Measurements from ENCODE around the gene PDLIM4. TPM values are rescaled to one million over a fixed set of nuclear protein-coding genes. Genes with fewer than 3 reads are reported as not detected.

Gene PDLIM4
- total and polyA plus RNA-seq, 2 experiments from 2014 or later, result 84.4 to 156 TPM

DNA sequence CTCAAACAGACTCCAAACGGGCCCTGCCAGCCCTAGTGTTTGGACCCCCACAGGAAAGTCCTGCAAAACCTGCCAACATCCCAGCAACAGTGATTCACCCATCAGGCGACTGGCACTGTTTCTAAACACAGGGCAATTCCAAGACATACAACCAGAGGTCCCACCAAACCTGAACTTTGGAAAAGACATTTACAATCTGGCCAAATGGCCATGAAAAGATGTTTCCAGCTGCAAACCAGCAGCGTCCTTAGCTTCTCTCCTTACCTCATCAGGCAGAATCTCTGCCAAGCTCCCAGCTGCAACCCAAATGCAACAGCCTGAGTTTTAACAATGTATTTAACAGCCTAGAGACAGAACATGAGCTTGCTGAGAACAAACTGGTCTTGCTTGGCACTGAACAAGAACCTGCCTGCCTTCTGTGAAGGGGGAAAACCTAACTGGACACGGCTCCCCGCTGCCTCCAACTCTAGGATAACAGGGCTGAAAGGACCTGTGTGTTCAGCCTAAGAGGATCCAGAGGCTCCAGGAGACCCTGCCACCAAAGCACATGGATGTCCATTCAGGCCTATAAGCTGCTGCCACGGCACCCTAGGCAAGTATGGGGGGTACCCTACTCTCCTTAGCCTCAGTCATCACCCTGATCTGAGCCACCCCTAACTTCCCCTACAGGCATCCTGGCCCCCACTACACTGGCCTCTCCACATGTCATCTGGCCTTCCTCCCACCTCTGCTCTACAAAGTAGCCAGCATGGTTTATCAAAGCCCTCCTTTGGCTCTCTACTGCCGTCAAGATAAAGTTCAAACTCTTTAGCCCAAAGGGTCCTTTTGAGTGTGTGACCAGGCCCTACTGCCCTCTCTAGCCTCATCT is 35.5 kb upstream of the PDLIM4 start:
- 0 out of 2 replicates have a peak overlapping the region, but pooled peaks have one; percentile 17 for H3K4me3 ChIP-seq
- WGBS, 2 experiments (ENCODE audit: low coverage in 1 of 2, low lambda C conversion rate in 2 of 2, missing lambda C conversion rate in 2 of 2), result 27% methylated on average over 7 of the region's 7 CpGs
- TF ChIP-seq EZH2phosphoT487 (IDR thresholded peaks at IDR 0.05; ENCODE audit: insufficient read depth, low read depth) (no peak), EZH2 (IDR thresholded peaks at IDR 0.05; ENCODE audit: insufficient read depth, poor library complexity, severe bottlenecking) (no peak)
- H2AFZ ChIP-seq, result no peak overlapping the region
- in situ Hi-C loops (cut with MboI), result no loop called here
- H3K4me1 ChIP-seq (ENCODE audit: insufficient read depth), result peaks cover 67% of the 10 kb centered on the region
- no peaks in the 10 kb centered on the region for H3K9me3 ChIP-seq (ENCODE audit: low read depth)
- H3K27me3 ChIP-seq (replicated peaks; ENCODE audit: insufficient read depth), result no peaks in the 10 kb centered on the region
- peak overlapping the region; percentile 69 for H3K9ac ChIP-seq
- DNase-seq, result peak; percentile 82
- peaks cover 54% of the 10 kb centered on the region for H3F3A ChIP-seq (ENCODE audit: insufficient read depth)
- H4K20me1 ChIP-seq (ENCODE audit: insufficient read depth), result no peaks in the 10 kb centered on the region; the same call in 1 of the 2 replicates
- H3K4me2 ChIP-seq (ENCODE audit: unreplicated experiment), result peak overlapping the region; percentile 55
- peaks cover 88% of the 10 kb centered on the region for H3K79me2 ChIP-seq (ENCODE audit: insufficient read depth)
- no peaks in the 10 kb centered on the region for H3K9me2 ChIP-seq (ENCODE audit: insufficient read depth)
- H3K27ac ChIP-seq, result peak overlapping the region; percentile 76
- peaks cover 2% of the 10 kb centered on the region; the same call in 1 of the 2 replicates for H3K36me3 ChIP-seq (ENCODE audit: low read depth)

DNA sequence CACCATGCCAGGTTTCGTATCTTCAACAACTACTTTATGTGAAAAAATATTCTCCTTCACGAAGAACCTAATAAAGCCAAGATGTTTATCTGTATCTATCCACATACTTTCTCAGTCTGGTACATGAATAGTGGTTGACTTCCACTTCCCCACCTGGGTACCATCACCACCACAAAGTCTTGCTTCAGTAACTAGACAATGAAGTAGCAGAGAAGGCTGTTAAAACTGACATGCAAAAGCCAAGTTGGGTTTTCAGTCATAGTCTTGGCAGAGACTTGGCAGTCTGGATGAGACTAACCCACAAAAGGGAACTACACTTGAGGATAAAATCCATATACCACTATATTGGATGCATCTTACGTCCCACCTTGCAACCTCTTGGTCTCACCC is 34.9 kb upstream of the PDLIM4 start:
- Histone ChIP-seq H4K20me1 (ENCODE audit: insufficient read depth) (no peaks in the 10 kb centered on the region; the same call in 1 of the 2 replicates), H3K27ac (peak overlapping the region; percentile 76), H3K4me3 (0 out of 2 replicates have a peak overlapping the region, but pooled peaks have one; percentile 17), H3K4me2 (ENCODE audit: unreplicated experiment) (peak overlapping the region; percentile 55), H3F3A (ENCODE audit: insufficient read depth) (peaks cover 54% of the 10 kb centered on the region), H3K4me1 (ENCODE audit: insufficient read depth) (peaks cover 67% of the 10 kb centered on the region), H2AFZ (no peak overlapping the region), H3K9me2 (ENCODE audit: insufficient read depth) (no peaks in the 10 kb centered on the region), H3K36me3 (ENCODE audit: low read depth) (no peaks in the 10 kb centered on the region), H3K27me3 (replicated peaks; ENCODE audit: insufficient read depth) (no peaks in the 10 kb centered on the region), H3K9me3 (ENCODE audit: low read depth) (no peaks in the 10 kb centered on the region), H3K79me2 (ENCODE audit: insufficient read depth) (peaks cover 83% of the 10 kb centered on the region), H3K9ac (peak overlapping the region; percentile 69)
- no peak for DNase-seq
- in situ Hi-C loops (cut with MboI), result no loop called here
- TF ChIP-seq EZH2phosphoT487 (IDR thresholded peaks at IDR 0.05; ENCODE audit: insufficient read depth, low read depth), result no peak
- no peak for TF ChIP-seq EZH2 (IDR thresholded peaks at IDR 0.05; ENCODE audit: insufficient read depth, poor library complexity, severe bottlenecking)
- WGBS, 2 experiments (ENCODE audit: low coverage in 1 of 2, low lambda C conversion rate in 2 of 2, missing lambda C conversion rate in 2 of 2), result 96 to 98% methylated on average over 3 of the region's 3 CpGs

DNA sequence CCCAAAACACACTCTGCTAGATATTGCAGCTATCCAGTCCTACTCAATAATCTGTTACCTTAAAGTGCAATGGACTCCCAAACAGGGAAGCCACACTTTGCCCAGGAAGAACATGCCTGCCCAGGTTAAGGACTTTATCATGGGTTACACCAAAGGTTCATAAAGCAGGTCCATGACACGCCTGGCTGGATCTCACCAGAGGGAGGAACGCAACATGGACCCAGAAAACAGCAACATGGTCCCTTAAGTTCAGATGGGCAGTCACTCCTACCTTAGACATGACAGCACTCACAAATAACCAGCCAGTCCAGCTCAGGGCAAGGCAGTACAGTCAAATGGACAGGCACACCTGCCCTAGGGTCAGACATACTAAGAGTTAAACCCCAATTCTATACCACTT is 33.6 kb upstream of the PDLIM4 start:
- Histone ChIP-seq H3K9me3 (ENCODE audit: low read depth) (no peaks in the 10 kb centered on the region), H4K20me1 (ENCODE audit: insufficient read depth) (no peaks in the 10 kb centered on the region; the same call in 1 of the 2 replicates), H3K9ac (peak overlapping the region; percentile 94; the same call in 1 of the 2 replicates), H3K79me2 (ENCODE audit: insufficient read depth) (peaks cover 71% of the 10 kb centered on the region), H3K4me1 (ENCODE audit: insufficient read depth) (peaks cover 67% of the 10 kb centered on the region), H3K27me3 (replicated peaks; ENCODE audit: insufficient read depth) (no peaks in the 10 kb centered on the region), H3K4me2 (ENCODE audit: unreplicated experiment) (no peak overlapping the region), H3K36me3 (ENCODE audit: low read depth) (no peaks in the 10 kb centered on the region), H3F3A (ENCODE audit: insufficient read depth) (peaks cover 54% of the 10 kb centered on the region), H3K9me2 (ENCODE audit: insufficient read depth) (no peaks in the 10 kb centered on the region), H2AFZ (no peak overlapping the region), H3K4me3 (0 out of 2 replicates have a peak overlapping the region, but pooled peaks have one; percentile 81), H3K27ac (peak overlapping the region; percentile 99)
- in situ Hi-C loops (cut with MboI), result no loop called here
- DNase-seq, result no peak
- TF ChIP-seq EZH2 (IDR thresholded peaks at IDR 0.05; ENCODE audit: insufficient read depth, poor library complexity, severe bottlenecking), result no peak
- no peak for TF ChIP-seq EZH2phosphoT487 (IDR thresholded peaks at IDR 0.05; ENCODE audit: insufficient read depth, low read depth)
- 85 to 91% methylated on average over 2 of the region's 2 CpGs for WGBS, 2 experiments (ENCODE audit: low coverage in 1 of 2, low lambda C conversion rate in 2 of 2, missing lambda C conversion rate in 2 of 2)

GRCh38 chr5:132224716-132225115 is 32.8 kb upstream of the PDLIM4 start:
- 12 to 31% methylated on average over 1 of the region's 1 CpG for WGBS, 2 experiments (ENCODE audit: low coverage in 1 of 2, low lambda C conversion rate in 2 of 2, missing lambda C conversion rate in 2 of 2)
- H3K36me3 ChIP-seq (ENCODE audit: low read depth), result no peaks in the 10 kb centered on the region
- no peaks in the 10 kb centered on the region for H3K27me3 ChIP-seq (replicated peaks; ENCODE audit: insufficient read depth)
- H2AFZ ChIP-seq, result no peak overlapping the region
- peaks cover 54% of the 10 kb centered on the region for H3F3A ChIP-seq (ENCODE audit: insufficient read depth)
- peak overlapping the region; percentile 99 for H3K27ac ChIP-seq
- peak; percentile 69 for DNase-seq
- peaks cover 63% of the 10 kb centered on the region for H3K79me2 ChIP-seq (ENCODE audit: insufficient read depth)
- TF ChIP-seq EZH2 (IDR thresholded peaks at IDR 0.05; ENCODE audit: insufficient read depth, poor library complexity, severe bottlenecking) (no peak), EZH2phosphoT487 (IDR thresholded peaks at IDR 0.05; ENCODE audit: insufficient read depth, low read depth) (no peak)
- peaks cover 67% of the 10 kb centered on the region for H3K4me1 ChIP-seq (ENCODE audit: insufficient read depth)
- H3K9me3 ChIP-seq (ENCODE audit: low read depth), result no peaks in the 10 kb centered on the region
- H3K9me2 ChIP-seq (ENCODE audit: insufficient read depth), result no peaks in the 10 kb centered on the region
- H3K4me3 ChIP-seq, result peak overlapping the region; percentile 81
- no peaks in the 10 kb centered on the region; the same call in 1 of the 2 replicates for H4K20me1 ChIP-seq (ENCODE audit: insufficient read depth)
- H3K9ac ChIP-seq, result peak overlapping the region; percentile 94
- peak overlapping the region; percentile 83 for H3K4me2 ChIP-seq (ENCODE audit: unreplicated experiment)
- in situ Hi-C loops (cut with MboI), result no loop called here

Data from GM23248 (cell line).